Activated naive CD4-positive, alpha-beta T cell treated with anti-CD3 and anti-CD28 coated beads, Interleukin-2, amount 10 ng/mL, durations not matched to agents 7 days and 5 days (primary cell): ENCODE measurements around the gene GPR15LG.
"Not testable (repeated sequence)": the region's sequence is repeated elsewhere in the genome, so short reads cannot be mapped to it uniquely, and the experiment has no call there.

Source experiments
- CTCF ChIA-PET: fragments of 350-600 bp; sonication (Branson Sonifier 250); formaldehyde crosslinking; loops from one replicate; lab custom pipeline; 2021; ENCODE audit warnings: antibody characterized with exemption; lab: Charles Lee
- DNase-seq: peaks from one replicate; pipeline ENCODE4 v3.0.0-alpha.2; 2020
- H3K27ac Mint-ChIP-seq: one replicate; pipeline ENCODE4 v1.8.0; 2021; ENCODE audit warnings: mild to moderate bottlenecking, moderate library complexity, mixed read lengths
- H3K27me3 Mint-ChIP-seq: one replicate; pipeline ENCODE4 v1.8.0; 2021; ENCODE audit warnings: mild to moderate bottlenecking, mixed read lengths
- H3K36me3 Mint-ChIP-seq: one replicate; pipeline ENCODE4 v1.8.0; 2021; ENCODE audit warnings: mixed read lengths
- H3K4me1 Mint-ChIP-seq: one replicate; pipeline ENCODE4 v1.8.0; 2021; ENCODE audit warnings: mixed read lengths
- H3K4me3 Mint-ChIP-seq: one replicate; pipeline ENCODE4 v1.8.0; 2021; ENCODE audit warnings: mild to moderate bottlenecking, moderate library complexity, mixed read lengths
- H3K9me3 Mint-ChIP-seq: one replicate; pipeline ENCODE4 v1.8.0; 2021; ENCODE audit warnings: mixed read lengths

The GPR15LG gene

DNA sequence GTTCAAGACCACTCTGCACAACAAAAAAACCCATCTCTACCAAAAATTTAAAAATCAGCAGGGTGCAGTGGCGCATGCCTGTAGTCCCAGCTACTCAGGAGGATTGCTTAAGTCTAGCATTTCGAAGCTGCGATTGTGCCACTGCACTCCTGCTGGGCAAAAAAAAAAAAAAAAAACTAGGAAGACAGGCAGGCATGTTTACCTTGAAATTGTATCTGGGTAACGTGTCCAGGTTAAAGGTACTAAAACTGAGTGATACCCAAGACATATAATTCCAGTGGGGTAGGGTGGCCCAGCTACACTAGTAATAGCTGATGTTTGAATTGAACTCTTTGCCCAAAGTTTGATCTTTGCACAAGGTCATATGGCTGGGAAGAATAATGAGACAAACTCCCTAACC, 18.1 kb upstream of the GPR15LG start:
- CTCF ChIA-PET, result interaction anchor here (0.7 to 2.0 kb wide), 7 partner anchors 8 to 55 kb away, joined by 3 to 9 read pairs (median 3); no protein-coding TSS in a partner anchor
- no peaks in the 10 kb centered on the region for H3K9me3 Mint-ChIP-seq

GRCh38 chr10:84156009-84156408, 17.6 kb upstream of the GPR15LG start:
- no peak for DNase-seq
- H3K27ac Mint-ChIP-seq, result no peak overlapping the region
- peaks cover 6% of the 10 kb centered on the region for H3K27me3 Mint-ChIP-seq
- CTCF ChIA-PET, result interaction anchor here (1.0 to 2.0 kb wide), 5 partner anchors 8 to 49 kb away, joined by 3 to 10 read pairs (median 4); no protein-coding TSS in a partner anchor
- peaks cover 21% of the 10 kb centered on the region for H3K36me3 Mint-ChIP-seq
- H3K4me1 Mint-ChIP-seq, result peaks cover 12% of the 10 kb centered on the region
- no peak overlapping the region for H3K4me3 Mint-ChIP-seq
- no peaks in the 10 kb centered on the region for H3K9me3 Mint-ChIP-seq

More for the DNA sequence above, 18.1 kb upstream of the GPR15LG start:
- peaks cover 25% of the 10 kb centered on the region for H3K36me3 Mint-ChIP-seq
- H3K27ac Mint-ChIP-seq, result no peak overlapping the region
- no peak overlapping the region for H3K4me3 Mint-ChIP-seq
- DNase-seq, result no peak
- H3K27me3 Mint-ChIP-seq, result peaks cover 6% of the 10 kb centered on the region
- peaks cover 15% of the 10 kb centered on the region for H3K4me1 Mint-ChIP-seq

GRCh38 chr10:84156768-84157167, 16.8 kb upstream of the GPR15LG start:
- H3K27me3 Mint-ChIP-seq, result peaks cover 6% of the 10 kb centered on the region
- no peak overlapping the region for H3K4me3 Mint-ChIP-seq
- H3K4me1 Mint-ChIP-seq, result peaks cover 10% of the 10 kb centered on the region
- H3K27ac Mint-ChIP-seq, result no peak overlapping the region
- no peak for DNase-seq
- no peaks in the 10 kb centered on the region for H3K9me3 Mint-ChIP-seq
- CTCF ChIA-PET, result interaction anchor here (1.3 to 2.0 kb wide), 3 partner anchors 9 to 48 kb away, joined by 3 to 10 read pairs (median 9); no protein-coding TSS in a partner anchor
- peaks cover 19% of the 10 kb centered on the region for H3K36me3 Mint-ChIP-seq

DNA sequence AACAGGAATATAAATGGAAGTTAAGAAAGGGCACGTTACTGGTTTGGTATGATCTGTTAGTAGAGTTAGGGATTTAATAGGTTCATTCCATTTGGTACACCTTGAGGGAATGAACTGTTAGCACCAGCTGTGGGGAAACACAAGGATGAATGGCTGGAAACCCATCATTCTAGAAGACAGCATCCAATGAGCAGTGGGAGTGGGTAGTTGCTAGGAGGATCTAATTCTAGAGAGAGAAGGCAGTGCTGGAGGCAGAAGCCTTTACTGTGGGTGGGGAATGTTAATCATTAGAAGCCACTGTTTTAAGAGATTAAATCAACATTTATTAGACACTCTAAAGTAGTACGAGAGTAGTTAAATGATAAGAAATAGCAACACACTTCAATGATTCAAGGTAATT, 15.5 kb upstream of the GPR15LG start:
- Mint-ChIP-seq H3K4me1 (peaks cover 10% of the 10 kb centered on the region), H3K4me3 (no peak overlapping the region), H3K27me3 (peaks cover 6% of the 10 kb centered on the region), H3K27ac (no peak overlapping the region), H3K9me3 (no peaks in the 10 kb centered on the region), H3K36me3 (peaks cover 13% of the 10 kb centered on the region)
- DNase-seq, result no peak
- CTCF ChIA-PET, result interaction anchor here (2.0 kb wide), 1 partner anchor 10 kb away, joined by 10 read pairs; no protein-coding TSS in a partner anchor

- no peak overlapping the region for H3K4me3 Mint-ChIP-seq
- CTCF ChIA-PET, result interaction anchor here (1.5 kb wide), 1 partner anchor 10 kb away, joined by 6 read pairs; no protein-coding TSS in a partner anchor
- no peak for DNase-seq
- H3K27me3 Mint-ChIP-seq, result peaks cover 11% of the 10 kb centered on the region
- H3K4me1 Mint-ChIP-seq, result peaks cover 10% of the 10 kb centered on the region
- H3K9me3 Mint-ChIP-seq, result no peaks in the 10 kb centered on the region
- H3K36me3 Mint-ChIP-seq, result peaks cover 10% of the 10 kb centered on the region
- no peak overlapping the region for H3K27ac Mint-ChIP-seq
Measured at GRCh38 chr10:84158550-84158949, 15.1 kb upstream of the GPR15LG start.

- CTCF ChIA-PET, result interaction anchor here (0.9 to 1.5 kb wide), 2 partner anchors 10 to 11 kb away, joined by 4 to 6 read pairs; no protein-coding TSS in a partner anchor
- Mint-ChIP-seq H3K27me3 (peaks cover 17% of the 10 kb centered on the region), H3K9me3 (no peaks in the 10 kb centered on the region), H3K36me3 (peaks cover 6% of the 10 kb centered on the region), H3K4me1 (peaks cover 10% of the 10 kb centered on the region), H3K4me3 (no peak overlapping the region), H3K27ac (no peak overlapping the region)
- DNase-seq, result no peak
Measured at GRCh38 chr10:84159076-84159685, 14.4 kb upstream of the GPR15LG start.

- Mint-ChIP-seq H3K27me3 (peaks cover 28% of the 10 kb centered on the region), H3K4me1 (peaks cover 10% of the 10 kb centered on the region), H3K9me3 (no peaks in the 10 kb centered on the region), H3K27ac (no peak overlapping the region), H3K36me3 (no peaks in the 10 kb centered on the region), H3K4me3 (no peak overlapping the region)
- CTCF ChIA-PET, result interaction anchor here (1.4 to 2.6 kb wide), 4 partner anchors 12 to 96 kb away, joined by 4 to 12 read pairs (median 7); no protein-coding TSS in a partner anchor
- no peak for DNase-seq
Measured at GRCh38 chr10:84160663-84161362, 12.8 kb upstream of the GPR15LG start.

- CTCF ChIA-PET, result interaction anchor here (0.8 to 1.8 kb wide), 3 partner anchors 8 to 16 kb away, joined by 3 to 4 read pairs (median 4); no protein-coding TSS in a partner anchor
- H3K27me3 Mint-ChIP-seq, result peaks cover 33% of the 10 kb centered on the region
- no peak overlapping the region for H3K4me3 Mint-ChIP-seq
- no peaks in the 10 kb centered on the region for H3K36me3 Mint-ChIP-seq
- no peak overlapping the region for H3K27ac Mint-ChIP-seq
- no peaks in the 10 kb centered on the region for H3K4me1 Mint-ChIP-seq
- no peaks in the 10 kb centered on the region for H3K9me3 Mint-ChIP-seq
- DNase-seq, result no peak
Measured at GRCh38 chr10:84163996-84164395, 9.6 kb upstream of the GPR15LG start.

DNA sequence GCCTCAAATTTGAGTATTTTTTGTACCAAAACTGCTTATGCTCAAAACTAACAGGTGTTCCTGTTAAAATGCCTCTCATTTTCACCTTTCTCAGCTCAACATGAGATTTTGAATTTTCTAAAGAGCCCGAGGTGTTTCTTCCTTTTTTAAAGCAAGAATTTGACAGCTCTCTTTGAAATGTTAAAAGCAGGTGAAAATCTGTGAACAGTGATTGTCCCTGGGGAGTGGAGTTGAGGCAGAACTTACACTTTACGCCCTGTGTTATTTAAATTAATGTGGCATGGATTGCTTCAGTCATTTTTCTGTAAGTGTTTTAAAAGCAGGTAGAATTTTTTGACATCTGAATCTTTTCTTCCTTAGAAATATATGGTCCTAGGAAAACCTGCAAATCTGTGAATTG, 9.2 kb upstream of the GPR15LG start:
- Mint-ChIP-seq H3K4me1 (no peaks in the 10 kb centered on the region), H3K36me3 (no peaks in the 10 kb centered on the region)
- CTCF ChIA-PET, result interaction anchor here (1.8 kb wide), 1 partner anchor 16 kb away, joined by 4 read pairs; no protein-coding TSS in a partner anchor

GRCh38 chr10:84166620-84167288, 6.8 kb upstream of the GPR15LG start:
- no peak overlapping the region for H3K27ac Mint-ChIP-seq
- CTCF ChIA-PET, result no interaction called here
- no peak overlapping the region for H3K4me3 Mint-ChIP-seq
- no peaks in the 10 kb centered on the region for H3K36me3 Mint-ChIP-seq
- H3K4me1 Mint-ChIP-seq, result no peaks in the 10 kb centered on the region
- no peaks in the 10 kb centered on the region for H3K9me3 Mint-ChIP-seq
- no peak for DNase-seq
- H3K27me3 Mint-ChIP-seq, result peaks cover 35% of the 10 kb centered on the region

More for the DNA sequence above, 9.2 kb upstream of the GPR15LG start:
- H3K27ac Mint-ChIP-seq, result no peak overlapping the region
- peaks cover 29% of the 10 kb centered on the region for H3K27me3 Mint-ChIP-seq
- H3K9me3 Mint-ChIP-seq, result no peaks in the 10 kb centered on the region
- no peak overlapping the region for H3K4me3 Mint-ChIP-seq
- DNase-seq, result no peak

- H3K27ac Mint-ChIP-seq, DNase-seq, H3K4me1 Mint-ChIP-seq, H3K36me3 Mint-ChIP-seq, H3K4me3 Mint-ChIP-seq, CTCF ChIA-PET, H3K9me3 Mint-ChIP-seq: not testable (repeated sequence)
- H3K27me3 Mint-ChIP-seq, result peaks cover 36% of the 10 kb centered on the region
Measured at GRCh38 chr10:84167289-84167653, 6.3 kb upstream of the GPR15LG start.

DNA sequence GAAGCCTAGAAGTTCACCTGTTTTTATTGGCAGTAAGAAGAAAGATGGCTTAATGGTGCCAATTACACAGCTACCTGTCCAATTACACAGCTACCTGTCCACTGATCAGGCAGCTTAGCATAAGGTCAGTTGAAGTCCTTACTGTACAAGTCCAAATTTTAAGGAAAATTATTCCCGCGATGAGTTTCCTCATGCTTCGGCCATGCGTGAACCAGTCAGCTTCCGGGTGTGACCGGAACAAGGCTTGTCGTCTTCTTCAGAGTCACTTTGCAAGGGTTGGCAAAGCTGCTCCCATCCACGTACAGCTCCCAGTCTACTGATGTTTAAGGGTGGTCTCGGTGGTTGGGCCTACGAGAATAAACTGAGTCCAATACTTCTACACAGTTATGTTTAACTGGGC, 5.2 kb upstream of the GPR15LG start:
- not testable (repeated sequence) for DNase-seq, H3K27ac Mint-ChIP-seq, H3K9me3 Mint-ChIP-seq, H3K4me1 Mint-ChIP-seq, H3K36me3 Mint-ChIP-seq, H3K4me3 Mint-ChIP-seq
- H3K27me3 Mint-ChIP-seq, result peaks cover 32% of the 10 kb centered on the region
- CTCF ChIA-PET, result interaction anchor here (0.7 to 1.3 kb wide), 2 partner anchors 13 to 21 kb away, joined by 3 to 4 read pairs; no protein-coding TSS in a partner anchor

DNA sequence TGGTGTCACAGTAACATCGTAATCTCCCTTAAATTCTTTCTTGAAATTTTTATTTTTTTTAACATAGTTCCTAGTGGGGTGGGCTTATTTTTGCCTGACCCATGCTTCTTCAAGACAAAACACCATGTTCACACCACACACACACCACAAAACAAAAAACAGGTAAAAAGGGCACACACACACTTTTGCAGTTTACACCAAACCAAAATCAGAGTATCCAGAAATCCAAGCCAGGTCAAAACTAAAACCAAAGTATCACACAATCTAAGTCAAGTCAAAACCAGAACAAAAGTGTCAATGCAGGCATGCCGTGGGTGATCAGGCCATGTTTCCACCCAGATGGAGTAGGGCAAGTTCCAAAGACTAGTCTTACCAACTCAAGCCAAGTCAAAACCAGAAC, 2.4 kb upstream of the GPR15LG start:
- H3K27ac Mint-ChIP-seq, H3K9me3 Mint-ChIP-seq, H3K36me3 Mint-ChIP-seq, CTCF ChIA-PET, DNase-seq, H3K4me3 Mint-ChIP-seq, H3K4me1 Mint-ChIP-seq: not testable (repeated sequence)
- H3K27me3 Mint-ChIP-seq, result peaks cover 11% of the 10 kb centered on the region
